Fibroblast of skin of left quadriceps (primary cell): ENCODE data around the gene MCRS1.

Experiments used
- DNase-seq, 2 experiments: peaks; one replicate each; pipeline ENCODE4 v3.0.0-alpha.2; 2013; ENCODE audit warnings: low read depth in 2 of 2

Gene MCRS1

DNA sequence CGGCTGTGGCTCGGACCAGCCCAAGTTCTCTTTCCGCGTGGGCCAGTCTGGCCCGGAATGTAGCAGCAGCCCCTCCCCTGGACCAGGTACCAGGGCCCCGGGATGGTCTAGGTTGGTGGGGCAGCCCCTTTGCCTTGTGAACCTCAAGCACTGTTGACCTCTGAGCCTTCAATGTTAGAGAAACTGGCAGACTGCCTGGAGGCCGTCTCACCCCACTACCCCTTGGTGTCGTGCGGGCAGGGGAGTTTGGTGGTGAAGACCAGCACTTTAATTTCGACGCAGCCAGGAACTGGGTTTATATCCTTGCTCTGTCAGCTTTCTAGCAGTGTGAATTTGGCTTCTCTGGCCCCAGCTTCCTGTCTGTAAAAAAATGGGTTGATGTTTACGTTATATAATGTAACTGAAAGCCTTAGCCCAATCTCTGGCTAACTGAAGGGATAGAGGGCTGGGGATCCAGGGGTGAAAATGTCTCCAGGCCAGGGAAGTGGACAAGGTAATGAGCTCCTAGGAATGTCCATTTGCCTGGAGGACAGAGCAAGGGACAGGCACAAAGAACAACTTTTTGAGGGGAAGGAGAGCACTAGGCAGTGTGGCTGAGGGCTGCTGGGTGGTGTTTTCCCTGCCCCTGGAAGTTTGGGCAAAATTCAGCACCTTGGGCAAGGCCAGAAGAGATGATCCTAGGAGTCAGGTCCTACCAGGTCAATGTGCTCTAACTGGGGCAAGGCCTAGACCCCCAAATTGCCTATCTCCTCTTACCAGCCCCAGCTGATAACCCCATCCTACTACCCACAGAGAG, 11.4 kb downstream of the MCRS1 start:
- DNase-seq: no peak

DNA sequence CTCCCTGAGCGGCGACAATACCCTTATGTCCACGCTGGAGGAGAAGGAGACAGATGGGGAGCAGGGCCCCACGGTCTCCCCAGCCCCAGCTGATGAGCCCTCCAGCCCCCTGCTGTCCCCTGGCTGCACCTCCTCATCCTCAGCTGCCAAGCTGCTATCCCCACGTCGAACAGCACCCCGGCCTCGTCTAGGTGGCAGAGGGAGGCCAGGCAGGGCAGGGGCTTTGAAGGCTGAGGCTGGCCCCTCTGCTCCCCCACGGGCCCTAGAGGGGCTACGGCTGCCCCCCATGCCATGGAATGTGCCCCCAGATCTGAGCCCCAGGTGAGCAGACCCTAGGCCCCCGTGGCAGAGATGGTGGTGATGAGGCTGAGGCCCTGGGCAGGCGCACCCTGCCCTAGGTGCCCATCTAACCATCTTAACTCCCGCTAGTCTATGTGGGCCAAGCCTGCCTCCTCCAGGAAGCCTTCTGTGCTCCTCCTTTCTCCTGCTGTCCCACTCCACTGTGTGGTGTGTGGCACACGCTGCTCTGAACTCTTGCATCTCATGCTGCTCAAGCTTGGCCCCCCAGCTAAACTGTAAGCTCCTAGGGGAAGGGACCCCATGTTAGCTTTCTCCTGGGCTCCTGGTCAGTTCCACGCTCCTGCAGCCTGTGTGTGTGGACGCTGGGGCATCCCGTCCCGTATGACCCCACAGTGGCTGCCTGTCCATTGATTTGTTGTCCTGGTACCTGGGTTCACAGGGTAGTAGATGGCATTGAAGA, 12.1 kb downstream of the MCRS1 start:
- no peak for DNase-seq

GRCh38 chr12:49554266-49554665, 13.7 kb downstream of the MCRS1 start:
- no peak for DNase-seq

- DNase-seq: no peak
Observed at GRCh38 chr12:49553512-49554088, 14.3 kb downstream of the MCRS1 start.

DNA sequence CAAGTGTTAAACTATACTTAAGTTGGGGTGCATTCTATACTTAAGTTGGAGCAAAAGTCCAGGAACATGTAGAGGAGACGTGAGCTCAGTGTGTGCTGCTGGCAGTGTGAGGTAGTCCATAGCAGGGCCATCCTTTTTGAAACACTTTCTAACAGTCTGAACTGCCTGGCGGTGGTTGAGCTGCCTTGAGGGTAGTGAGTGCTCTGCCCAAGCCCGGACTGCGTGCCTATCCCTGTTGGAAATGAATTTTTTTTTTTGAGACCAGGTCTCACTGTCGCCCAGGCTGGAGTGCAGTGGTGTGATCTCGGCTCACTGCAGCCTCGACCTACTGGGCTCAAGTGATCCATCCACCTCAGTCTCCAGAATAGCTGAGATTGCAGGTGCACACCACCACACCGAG, 15.0 kb downstream of the MCRS1 start:
- no peak for DNase-seq

DNA sequence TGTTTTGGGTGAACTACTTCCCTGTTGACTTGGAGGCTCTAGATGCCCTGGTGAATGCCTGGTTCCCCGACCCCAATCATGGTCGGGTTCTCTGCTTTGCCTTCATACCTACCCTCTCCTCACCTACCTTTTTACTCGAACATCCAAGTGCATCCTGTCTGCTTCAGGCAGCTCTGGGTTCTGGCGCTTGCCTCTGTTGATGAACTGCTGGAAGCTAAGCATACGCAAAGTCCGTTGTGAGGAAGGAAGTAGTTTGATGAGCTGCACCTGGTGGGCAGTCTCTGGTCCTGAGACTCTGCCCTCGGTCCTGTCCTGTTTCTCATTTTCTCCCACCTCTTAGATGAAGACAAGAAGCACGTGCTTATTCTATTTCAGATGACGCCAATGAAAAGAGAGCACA, 15.5 kb downstream of the MCRS1 start:
- DNase-seq: no peak

GRCh38 chr12:49552014-49552413, 15.9 kb downstream of the MCRS1 start:
- DNase-seq: no peak

DNA sequence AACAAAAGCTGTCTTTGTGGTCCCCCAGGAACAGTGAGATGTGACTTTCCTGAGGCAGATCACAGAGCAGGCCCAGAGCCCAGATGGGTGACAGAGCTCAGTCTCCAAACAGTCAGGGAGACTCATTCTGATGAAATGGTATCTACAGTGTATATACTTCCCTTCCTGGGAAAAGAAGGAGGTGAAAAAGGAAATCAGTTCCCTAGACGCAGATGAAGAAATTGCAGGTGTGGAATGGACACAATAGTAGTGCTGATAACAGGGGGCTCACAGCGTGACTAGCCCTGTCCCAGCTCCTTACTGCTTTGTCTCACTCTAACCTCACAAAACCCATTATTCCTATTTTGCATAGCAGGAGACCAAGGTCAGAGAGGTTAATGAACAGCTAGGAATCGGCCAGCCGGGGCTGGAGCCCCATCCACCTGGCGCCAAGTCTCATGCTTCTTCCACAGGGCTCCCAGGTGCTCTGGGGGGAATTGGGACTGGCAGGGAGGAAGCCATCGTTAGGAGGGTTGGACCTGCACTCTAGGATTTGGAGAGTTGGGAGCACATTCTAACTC, 17.2 kb downstream of the MCRS1 start:
- DNase-seq: no peak

- DNase-seq: no peak
Observed at GRCh38 chr12:49549735-49550692, 17.9 kb downstream of the MCRS1 start.

DNA sequence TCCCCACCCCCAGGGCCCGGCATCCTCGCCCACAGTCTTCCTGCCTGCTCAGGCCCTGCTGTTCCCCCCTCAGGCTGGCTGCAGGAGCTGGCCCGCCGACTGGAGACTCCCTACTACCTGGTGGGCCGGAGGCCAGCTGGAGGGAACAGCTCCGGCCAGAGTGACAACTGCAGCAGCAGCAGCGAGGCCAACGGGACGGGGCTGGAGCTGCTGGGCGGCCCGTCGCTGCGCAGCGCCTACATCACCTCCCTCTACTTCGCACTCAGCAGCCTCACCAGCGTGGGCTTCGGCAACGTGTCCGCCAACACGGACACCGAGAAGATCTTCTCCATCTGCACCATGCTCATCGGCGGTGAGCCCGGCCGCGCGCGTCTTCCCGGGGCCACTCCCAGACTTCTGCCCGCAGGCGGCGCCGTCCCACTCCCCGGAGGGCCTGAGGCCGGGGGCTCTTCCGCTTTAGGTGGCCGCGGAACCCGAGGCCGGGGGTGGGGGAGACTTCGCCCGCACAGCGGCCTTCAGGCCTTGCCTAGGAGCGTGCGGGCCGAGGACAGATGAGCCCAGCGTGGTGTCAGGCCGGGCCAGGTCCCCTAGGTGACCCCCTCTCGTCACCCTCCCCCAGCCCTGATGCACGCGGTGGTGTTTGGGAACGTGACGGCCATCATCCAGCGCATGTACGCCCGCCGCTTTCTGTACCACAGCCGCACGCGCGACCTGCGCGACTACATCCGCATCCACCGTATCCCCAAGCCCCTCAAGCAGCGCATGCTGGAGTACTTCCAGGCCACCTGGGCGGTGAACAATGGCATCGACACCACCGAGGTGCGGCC, 18.9 kb downstream of the MCRS1 start:
- DNase-seq: no peak

DNA sequence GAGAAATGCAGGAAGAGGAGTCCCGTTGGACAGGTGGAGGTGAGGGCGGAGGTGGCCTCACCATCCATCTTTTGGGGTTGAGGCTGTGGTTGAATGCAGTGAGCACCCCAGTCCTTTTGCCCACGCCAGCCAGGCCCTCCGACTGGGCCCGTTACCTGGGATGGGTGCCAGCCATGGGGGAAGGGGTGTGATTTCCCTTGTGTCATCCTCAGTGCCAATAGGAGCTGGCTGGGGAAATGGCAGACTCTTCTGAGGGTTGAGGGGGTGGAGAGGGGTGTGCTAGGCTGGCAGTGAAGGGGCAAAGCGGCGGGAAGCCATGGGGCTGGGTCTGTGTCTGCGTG, 19.5 kb downstream of the MCRS1 start:
- DNase-seq: no peak

DNA sequence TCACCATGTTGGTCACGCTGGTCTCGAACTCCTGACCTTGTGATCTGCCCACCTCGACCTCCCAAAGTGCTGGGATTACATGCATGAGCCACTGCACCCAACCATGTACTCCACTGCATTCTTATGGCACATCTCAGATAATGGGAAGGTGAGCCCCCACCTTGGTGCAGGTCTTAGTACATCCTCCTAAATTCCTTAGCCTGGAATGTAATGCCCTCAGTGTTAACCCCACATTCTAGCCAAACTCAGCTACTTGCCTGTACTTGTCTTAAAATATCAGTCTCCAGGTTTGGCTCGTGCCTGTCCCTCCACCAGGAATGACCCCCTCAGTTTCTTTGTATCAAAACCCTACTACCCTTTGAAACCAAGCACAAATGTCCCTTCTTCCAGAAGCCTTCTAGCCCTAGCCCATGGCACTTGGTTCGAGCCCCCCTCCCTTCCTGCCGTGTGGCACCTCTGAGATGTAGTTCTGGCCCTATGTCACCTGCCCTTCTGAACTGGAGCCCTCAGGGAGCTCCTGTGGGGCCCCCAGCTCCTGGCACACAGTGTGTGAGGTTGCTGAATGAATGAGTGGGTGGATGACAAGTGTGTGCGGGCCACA, 20.8 kb downstream of the MCRS1 start:
- DNase-seq: no peak

- no peak for DNase-seq
Observed at GRCh38 chr12:49546481-49546880, 21.5 kb downstream of the MCRS1 start.

GRCh38 chr12:49545815-49546214, 22.1 kb downstream of the MCRS1 start:
- no peak for DNase-seq

DNA sequence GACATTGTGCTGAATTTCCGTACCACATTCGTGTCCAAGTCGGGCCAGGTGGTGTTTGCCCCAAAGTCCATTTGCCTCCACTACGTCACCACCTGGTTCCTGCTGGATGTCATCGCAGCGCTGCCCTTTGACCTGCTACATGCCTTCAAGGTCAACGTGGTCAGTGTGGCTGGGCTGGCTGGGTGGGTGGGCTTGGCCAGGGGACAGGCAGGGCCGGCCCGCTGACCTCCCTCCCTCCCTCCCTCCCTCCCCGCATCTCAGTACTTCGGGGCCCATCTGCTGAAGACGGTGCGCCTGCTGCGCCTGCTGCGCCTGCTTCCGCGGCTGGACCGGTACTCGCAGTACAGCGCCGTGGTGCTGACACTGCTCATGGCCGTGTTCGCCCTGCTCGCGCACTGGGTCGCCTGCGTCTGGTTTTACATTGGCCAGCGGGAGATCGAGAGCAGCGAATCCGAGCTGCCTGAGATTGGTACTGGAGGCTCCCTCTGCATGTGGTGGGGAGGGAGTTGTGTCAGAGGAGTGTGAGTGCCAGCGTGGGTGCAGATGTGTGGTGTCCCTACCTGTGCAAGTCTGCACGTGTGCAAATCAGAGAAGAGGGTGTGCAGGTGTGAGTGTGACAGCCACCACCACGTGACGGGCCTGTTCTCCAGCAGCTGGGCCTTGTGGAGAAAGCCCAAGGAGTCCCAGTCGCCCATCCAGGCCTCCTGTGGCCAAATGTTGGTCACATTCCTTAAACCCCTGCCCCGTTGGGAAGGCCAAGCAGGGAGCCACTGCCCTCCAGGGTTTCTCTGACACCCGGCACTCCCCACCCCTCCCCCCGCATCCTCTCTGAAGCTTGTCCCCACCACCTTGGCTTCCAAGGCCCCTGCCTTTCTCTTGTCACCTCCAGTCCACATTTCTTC, 23.8 kb downstream of the MCRS1 start:
- DNase-seq: no peak

GRCh38 chr12:49543221-49543913, 24.6 kb downstream of the MCRS1 start:
- no peak for DNase-seq

DNA sequence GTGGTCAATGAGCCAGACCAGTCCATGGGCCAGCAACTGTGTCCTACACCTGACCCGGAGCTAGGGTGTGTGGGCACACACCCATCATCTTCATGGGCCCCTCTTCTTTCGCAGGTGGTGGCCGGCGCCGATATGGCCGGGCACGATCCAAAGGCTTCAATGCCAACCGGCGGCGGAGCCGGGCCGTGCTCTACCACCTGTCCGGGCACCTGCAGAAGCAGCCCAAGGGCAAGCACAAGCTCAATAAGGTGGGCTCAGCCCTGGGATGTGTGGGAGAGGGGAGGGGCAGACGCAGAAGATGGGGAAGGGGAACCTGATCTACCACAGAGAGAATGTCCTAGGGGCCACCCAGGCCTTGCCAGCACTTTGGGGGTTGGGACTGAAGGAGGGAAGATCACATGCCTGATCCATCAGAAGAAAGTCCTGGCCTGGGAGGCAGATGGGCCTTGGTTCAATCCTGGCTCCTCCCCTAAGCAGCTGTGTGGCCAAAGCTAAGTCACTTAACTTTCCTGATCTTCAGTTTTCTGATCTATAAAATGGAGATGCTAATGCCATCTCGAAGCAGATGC, 25.3 kb downstream of the MCRS1 start:
- DNase-seq: no peak

- DNase-seq: no peak
Observed at GRCh38 chr12:49541911-49542505, 25.9 kb downstream of the MCRS1 start.
